M059J (cell line): ENCODE data around the gene CACNG5. TPM values are rescaled to one million over a fixed set of nuclear protein-coding genes. Genes with fewer than 3 reads are reported as not detected.

Source experiments
- total RNA-seq: library from RNA; depleted of rRNA; stranded (reverse); fragments of >200 nt; shearing (Covaris generic); gene quantifications from 2 replicates; pipeline ENCODE4 v1.2.3, GENCODE V29; 2014; rRNA removed

CACNG5 gene
- total RNA-seq, 1 experiment from 2014 or later, result not detected

Other genes starting within 250 kb of the CACNG5 start
- gene CACNG4, start 129.6 kb downstream of the CACNG5 start, total RNA-seq, result 3.0 and 5.5 TPM in 2 replicates
- gene CACNG1, start 209.4 kb downstream of the CACNG5 start, total RNA-seq, result not detected in 2 replicates